Cortex of kidney (tissue), 1 donor: ENCODE results near the gene OSCP1.

Experiments used
- DNase-seq: peaks from one replicate; lab custom pipeline; 2025; lab: John Stamatoyannopoulos, UW

Gene OSCP1

DNA sequence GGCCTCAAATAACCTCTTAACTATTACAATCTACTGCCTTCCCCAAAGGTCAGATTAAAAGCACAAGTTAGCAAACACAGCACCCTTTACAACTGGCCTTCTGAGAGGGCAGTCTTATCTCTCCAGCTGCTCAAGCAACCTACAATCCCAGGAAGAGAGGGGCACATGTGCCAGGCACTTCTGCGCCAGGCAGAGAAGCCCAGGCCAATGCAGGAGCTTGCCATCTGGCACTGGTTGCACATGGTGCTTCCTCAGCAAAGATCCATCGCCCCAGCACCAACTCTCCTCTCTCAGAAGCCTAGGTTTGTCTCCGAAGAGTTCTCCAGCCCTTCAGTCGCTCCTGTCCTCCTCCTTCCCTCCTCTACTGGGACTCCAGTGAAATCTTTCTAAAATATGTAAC lies 67.0 kb downstream of the OSCP1 start:
- no peak for DNase-seq

GRCh38 chr1:36382669-36383068 lies 67.6 kb downstream of the OSCP1 start:
- DNase-seq, result no peak

DNA sequence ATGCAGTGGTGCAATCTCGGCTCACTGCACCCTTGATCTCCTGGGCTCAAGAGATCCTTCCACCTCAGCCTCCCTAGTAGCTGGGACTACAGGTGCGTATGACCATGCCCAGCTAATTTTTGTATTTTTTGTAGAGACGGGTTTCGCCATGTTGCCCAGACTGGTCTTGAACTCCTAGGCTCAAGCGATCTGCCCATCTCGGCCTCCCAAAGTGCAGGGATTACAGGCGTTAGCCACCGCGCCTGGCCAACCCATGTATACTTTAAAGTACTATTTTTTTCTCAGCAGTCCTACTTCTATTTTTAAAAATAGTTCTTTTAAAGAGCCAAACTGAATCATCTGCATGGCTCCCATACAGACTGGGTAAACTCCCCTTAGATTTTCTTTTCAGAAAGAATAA lies 68.0 kb downstream of the OSCP1 start:
- no peak for DNase-seq

DNA sequence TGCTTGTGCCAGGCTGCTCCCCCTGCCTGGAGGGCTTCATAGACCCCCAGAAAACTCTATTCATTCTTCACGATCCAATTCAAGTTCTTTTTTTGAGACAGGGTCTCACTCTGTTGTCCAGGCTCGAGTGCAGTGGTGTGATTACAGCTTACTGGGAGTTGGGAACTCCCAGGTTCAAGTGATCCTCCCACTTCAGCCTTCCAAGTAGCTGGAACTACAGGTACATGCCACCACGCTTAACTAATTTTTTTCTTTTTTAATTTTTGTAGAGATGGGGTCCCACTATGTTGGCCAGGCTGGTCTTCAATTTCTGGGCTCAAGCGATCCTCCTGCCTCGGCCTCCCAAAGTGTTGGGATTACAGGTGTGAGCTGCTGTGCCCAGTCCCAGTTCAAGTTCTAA lies 68.8 kb downstream of the OSCP1 start:
- no peak for DNase-seq

- DNase-seq, result no peak
Observed at GRCh38 chr1:36380782-36381181, 69.5 kb downstream of the OSCP1 start.

DNA sequence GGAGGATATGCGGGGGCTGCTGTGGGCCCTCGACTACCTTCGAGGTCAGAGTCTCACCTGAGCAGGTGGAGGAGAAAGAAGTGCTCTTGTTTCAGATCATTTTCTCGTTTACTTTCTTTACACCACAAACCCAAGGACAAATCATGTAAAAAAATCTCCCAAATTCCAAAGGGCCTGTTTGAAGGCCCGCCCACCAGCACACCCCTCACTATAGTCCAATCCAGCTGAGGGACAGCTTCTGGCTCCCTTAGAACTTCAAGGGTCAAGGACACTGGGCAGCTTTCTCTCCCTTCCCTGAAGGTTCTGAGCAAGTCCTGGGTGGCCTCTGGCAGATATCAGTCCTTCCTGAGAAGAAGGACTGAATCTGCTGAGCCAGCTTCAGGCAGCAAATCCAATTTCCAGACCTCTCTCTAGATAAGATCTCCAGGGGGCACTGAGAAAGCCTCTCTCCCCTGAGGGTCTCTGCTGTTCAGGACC lies 70.1 kb downstream of the OSCP1 start:
- DNase-seq, result no peak

DNA sequence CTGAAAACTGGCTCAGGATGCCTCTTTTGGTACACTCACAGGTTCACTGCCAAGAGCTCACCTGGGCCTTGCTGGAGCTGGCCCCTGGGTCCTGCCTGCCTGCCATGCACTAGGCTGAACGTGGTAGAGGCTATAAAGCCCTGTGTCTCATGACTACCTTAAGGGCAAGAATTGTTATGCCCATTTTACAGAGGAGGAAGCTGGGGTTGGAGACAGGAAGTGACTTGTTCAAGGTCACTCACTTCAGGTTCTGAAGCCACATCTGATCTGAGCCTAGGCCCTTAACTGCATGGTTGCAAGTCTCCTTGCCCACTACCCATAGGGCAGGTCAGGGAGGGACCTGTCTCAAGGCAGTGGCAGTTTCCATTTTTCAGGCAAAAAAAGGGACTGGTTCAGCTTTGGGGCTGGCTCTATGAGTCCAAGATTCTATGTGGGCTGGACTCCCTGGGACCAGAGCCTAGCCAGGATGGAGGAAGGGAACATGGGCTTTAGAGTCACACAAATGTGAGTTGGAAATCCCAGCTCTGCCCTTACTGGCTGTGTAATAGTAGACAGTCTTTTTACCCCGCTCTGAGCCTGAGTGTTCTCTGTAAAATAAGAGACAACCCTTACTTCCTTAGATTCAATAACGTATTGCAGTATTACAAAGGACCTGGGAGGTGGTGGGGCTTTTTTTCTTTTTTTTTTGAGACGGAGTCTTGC lies 72.3 kb downstream of the OSCP1 start:
- DNase-seq, result no peak

- no peak for DNase-seq
Observed at GRCh38 chr1:36372617-36373016, 77.6 kb downstream of the OSCP1 start.

DNA sequence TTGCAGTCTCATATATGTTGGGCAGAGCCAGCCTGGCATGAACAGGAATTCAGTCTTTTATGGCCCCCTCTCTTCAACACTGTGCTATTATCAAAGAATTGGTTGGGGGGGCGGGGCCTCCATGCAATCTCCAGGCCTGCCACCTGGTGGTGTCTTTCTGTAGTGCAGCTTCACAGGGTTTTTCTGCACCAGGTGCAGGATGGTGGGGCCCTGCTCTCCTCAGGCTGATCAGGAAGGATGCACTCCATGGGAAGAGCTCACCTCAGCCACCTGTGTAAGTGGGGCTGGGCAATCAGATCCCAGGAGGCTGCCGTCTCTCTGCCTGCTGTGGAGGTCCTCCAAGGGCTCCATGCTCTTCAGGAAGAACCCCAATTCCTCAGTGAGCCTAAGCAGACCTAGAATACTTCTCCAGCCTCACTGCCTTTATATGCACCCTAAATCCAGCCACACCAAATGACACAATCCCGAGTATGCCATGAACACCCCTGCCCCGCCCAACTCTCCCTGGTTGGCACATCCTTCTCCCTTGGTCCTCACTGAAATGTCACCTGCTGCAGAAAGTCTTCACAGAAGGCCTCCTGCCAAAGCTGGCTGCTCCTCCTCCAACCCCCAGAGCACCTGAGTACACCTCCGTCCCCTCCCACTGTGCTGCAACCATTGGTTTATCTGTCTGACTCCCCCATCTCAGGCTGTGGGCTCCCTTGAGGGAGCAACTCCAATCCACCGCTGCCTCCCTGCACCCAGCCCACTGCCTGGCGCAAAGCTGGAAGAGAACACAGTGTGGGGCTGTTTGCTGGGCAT lies 81.0 kb downstream of the OSCP1 start:
- DNase-seq, result no peak
